Activated CD8-positive, alpha-beta memory T cell treated with anti-CD3 and anti-CD28 coated beads, Interleukin-2, amount 50 U/mL, for 1 hour (primary cell): ENCODE measurements around the gene AIFM3.

Experiments used
- DNase-seq: peaks from one replicate; pipeline ENCODE4 v3.0.0-alpha.2; 2020; ENCODE audit errors: extremely low read depth

Gene AIFM3

DNA sequence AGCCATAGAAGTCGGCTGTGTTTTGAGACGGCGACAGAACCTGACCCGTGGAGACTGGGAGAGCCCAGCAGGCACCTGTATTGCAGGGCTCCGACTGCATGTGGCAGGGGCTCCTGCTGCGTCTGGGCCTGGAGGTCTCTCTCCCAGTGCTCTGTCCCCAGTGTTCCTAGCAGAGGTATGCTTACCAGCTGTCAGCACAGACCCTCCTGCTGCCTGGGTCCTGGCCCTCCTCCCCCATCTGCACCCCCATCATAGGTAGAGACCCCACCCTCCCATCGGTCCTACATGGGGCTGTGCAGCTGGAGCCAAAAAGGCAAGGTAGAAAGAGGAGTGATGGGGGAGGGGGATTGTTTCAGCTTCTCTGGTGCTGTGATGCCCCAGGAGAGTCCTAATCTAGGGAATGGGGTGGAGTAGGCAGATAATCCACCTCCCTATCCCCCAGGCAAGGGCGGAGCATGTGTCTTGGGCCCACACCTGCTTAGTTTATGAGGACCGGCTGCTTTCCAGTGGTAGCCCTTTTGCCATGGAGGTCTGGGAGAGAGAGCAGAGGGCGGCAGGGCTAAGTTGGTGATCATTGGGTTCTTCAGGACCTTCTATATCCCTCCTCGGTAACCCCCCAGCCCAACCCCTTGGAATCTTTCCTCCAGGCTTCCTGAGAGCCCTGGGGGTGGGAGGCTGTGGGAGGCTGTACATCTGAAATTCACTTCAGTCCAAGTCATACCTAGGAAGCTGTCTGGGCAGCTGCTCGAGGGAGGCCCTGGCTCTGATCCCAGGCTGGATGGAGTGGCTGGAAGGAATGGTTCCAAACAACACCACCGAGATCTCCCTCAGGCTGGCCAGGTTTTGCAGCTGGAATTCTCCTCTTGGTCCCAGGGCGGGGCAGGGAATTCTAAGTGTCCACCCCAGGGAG, 60.0 kb downstream of the AIFM3 start:
- no peak for DNase-seq

DNA sequence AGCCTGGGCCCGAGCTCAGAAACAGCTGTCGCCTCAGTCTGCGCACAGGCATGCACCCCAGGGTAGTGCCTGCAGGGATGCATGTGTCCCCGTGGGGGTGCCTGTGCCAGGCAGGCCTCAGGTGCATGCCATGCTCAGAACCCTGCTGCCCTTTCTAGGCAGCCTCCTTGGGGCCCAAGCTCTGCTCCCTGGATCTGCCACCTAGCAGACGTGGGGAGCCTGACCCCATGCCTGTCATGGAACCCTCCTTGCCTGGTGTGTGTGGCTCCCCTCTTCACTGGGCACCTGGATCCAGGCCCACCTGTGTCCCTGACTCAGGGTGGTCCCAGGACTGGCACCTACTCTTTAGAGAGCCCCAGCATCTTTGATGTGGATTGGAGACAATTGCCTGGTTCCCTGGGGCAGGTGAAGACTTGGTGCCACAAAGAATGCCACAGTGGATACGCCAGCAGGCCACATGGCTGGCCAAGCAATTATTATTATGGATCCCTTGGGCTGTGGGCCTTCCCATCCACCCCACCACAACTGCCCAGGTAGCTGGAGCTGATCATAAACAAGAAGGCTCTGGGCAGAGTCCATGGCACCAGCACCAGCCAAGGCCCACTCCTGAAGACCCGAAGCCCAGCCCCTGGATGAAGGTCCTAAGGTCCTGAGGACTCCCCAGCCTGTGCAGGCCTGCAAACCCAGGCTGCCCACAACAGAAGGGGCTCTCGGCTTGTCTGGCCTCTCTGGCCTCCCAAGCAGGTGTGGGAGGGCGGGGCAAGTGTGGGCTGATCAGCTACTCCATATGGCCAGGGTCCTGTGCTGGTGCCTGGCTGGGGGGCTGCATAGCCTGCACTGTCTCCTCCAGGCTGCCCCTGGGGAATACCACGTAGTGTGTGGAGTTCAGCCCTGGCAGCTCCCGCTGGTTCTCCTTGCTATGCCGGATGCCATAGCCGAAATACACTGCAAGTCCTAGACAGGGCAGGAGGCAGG, 61.5 kb downstream of the AIFM3 start:
- no peak for DNase-seq

DNA sequence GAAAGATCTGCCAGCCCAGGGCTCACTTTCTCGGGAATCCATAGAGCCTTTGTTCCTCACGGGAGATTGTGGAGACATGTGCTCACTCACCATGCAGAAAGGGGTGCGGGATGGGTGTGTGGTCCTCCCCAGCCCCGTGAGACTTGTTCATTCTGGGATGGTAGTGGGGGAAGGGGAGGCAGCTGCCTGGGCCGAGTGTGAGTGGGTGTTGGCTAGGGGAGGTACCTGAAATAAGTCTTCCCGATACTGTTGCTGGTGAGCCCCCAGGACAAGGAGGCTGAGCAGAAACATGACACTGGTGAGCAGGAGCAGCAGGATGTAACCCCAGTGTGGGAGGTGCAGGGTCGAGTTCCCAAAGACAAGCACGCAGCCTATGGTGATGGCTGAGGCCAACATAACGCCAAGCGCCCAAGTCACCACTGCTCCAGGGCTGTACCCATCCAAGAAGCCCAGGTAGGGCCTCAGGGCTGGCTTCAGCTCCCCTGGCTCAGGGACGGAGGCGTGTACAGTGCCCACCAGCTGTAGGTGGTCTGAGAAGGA, 62.5 kb downstream of the AIFM3 start:
- no peak for DNase-seq

DNA sequence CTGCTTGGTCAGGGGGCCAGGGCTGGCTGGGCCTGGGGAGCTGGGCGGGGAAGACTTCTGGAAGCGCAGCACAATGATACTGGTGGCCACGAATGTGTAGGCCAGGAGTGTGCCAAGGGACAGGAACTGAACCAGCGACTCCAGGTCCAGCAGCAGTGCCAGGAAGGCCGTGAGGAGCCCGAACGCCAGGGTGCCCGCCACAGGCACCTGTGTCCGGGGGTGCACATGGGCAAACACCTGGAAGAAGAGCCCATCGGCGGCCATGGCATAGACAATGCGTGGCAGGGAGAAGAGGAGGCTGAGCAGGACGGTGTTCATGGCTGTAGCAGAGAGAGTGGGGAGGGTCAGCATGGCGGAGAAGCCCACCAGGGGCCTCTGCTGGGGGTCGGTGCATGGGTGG, 63.0 kb downstream of the AIFM3 start:
- no peak for DNase-seq
